H1 (cell line): ENCODE results near the gene NEUROD1. TPM values are rescaled to one million over a fixed set of nuclear protein-coding genes. Genes with fewer than 3 reads are reported as not detected.

Experiments used
- CTCF ChIA-PET: fragments of 300-600 bp; sonication (Branson Sonifier 250); formaldehyde crosslinking; loops from one replicate; lab custom pipeline; 2021; ENCODE audit not compliant: partially characterized antibody; lab: Charles Lee
- POLR2A ChIA-PET: fragments of 300-600 bp; sonication (Branson Sonifier 250); formaldehyde crosslinking; loops from one replicate; lab custom pipeline; 2021; ENCODE audit warnings: inconsistent platforms; ENCODE audit not compliant: partially characterized antibody; lab: Charles Lee
- DNase-seq, 2 experiments: peaks; one replicate each; pipeline versions ENCODE4 v3.0.0 to v3.0.0-alpha.2; 2010 to 2022; ENCODE audit warnings: low spot score in 2 of 2, low read depth in 1 of 2, mixed read lengths in 1 of 2
- FAIRE-seq: peaks from 2 replicates; lab custom pipeline; 2011; peaks lifted over from hg19 to GRCh38; lab: Jason Lieb, UNC
- H2AFZ ChIP-seq: 2 replicates; pipeline ENCODE4 v1.8.1; 2012; ENCODE audit warnings: low read length, inconsistent platforms
- H2AK5ac ChIP-seq: 2 replicates; pipeline ENCODE4 v1.6.1; 2013; ENCODE audit warnings: low read depth, low read length
- H2BK120ac ChIP-seq: replicated peaks from 2 replicates; pipeline ENCODE3; 2013; ENCODE audit warnings: low read depth, low read length, inconsistent platforms
- H2BK12ac ChIP-seq: 2 replicates; pipeline ENCODE4 v1.6.1; 2013; ENCODE audit warnings: low read depth, low read length
- H2BK15ac ChIP-seq: 2 replicates; pipeline ENCODE4 v1.6.1; 2013; ENCODE audit warnings: low read length
- H2BK20ac ChIP-seq: 2 replicates; pipeline ENCODE4 v1.6.1; 2013; ENCODE audit warnings: low read length
- H2BK5ac ChIP-seq: 2 replicates; pipeline ENCODE4 v1.6.1; 2013; ENCODE audit warnings: low read depth, low read length
- H3K14ac ChIP-seq: 2 replicates; pipeline ENCODE4 v1.6.1; 2013; ENCODE audit warnings: inconsistent platforms; ENCODE audit not compliant: insufficient read length
- H3K18ac ChIP-seq: 2 replicates; pipeline ENCODE4 v1.6.1; 2013; ENCODE audit warnings: low read length; ENCODE audit errors: extremely low read depth
- H3K23ac ChIP-seq: 2 replicates; pipeline ENCODE4 v1.6.1; 2013; ENCODE audit warnings: inconsistent platforms; ENCODE audit not compliant: insufficient read length
- H3K23me2 ChIP-seq: 2 replicates; pipeline ENCODE4 v1.6.1; 2013; ENCODE audit warnings: low read depth, low read length
- H3K27ac ChIP-seq: 2 replicates; pipeline ENCODE4 v1.6.1; 2011; ENCODE audit warnings: low read depth, low read length, inconsistent platforms
- H3K27me3 ChIP-seq, 4 experiments: replicated peaks in 1 of 4; 1 replicate in 1 of 4; 2 replicates in 3 of 4; pipeline versions ENCODE4 v1.6.1 to v1.8.1; 2011 to 2013; ENCODE audit warnings: low read length in 3 of 4, mild to moderate bottlenecking in 3 of 4, inconsistent platforms in 2 of 4, mixed read lengths in 2 of 4, moderate library complexity in 1 of 4; ENCODE audit not compliant: control insufficient read depth in 3 of 4, insufficient read depth in 3 of 4; ENCODE audit errors: extremely low read depth in 1 of 4
- H3K36me3 ChIP-seq, 4 experiments: 2 replicates each; pipeline versions ENCODE4 v1.6.1 to v1.8.1; 2011 to 2013; ENCODE audit warnings: mild to moderate bottlenecking in 4 of 4, low read length in 3 of 4, moderate library complexity in 2 of 4, control low read depth in 1 of 4, inconsistent platforms in 1 of 4; ENCODE audit not compliant: insufficient read depth in 4 of 4, control insufficient read depth in 2 of 4
- H3K4ac ChIP-seq: replicated peaks from 2 replicates; pipeline ENCODE3; 2013; ENCODE audit warnings: low read length, low read depth, mixed read lengths, inconsistent platforms; ENCODE audit not compliant: insufficient read length
- H3K4me1 ChIP-seq, 4 experiments: replicated peaks in 1 of 4; 1 replicate in 1 of 4; 2 replicates in 3 of 4; pipeline versions ENCODE4 v1.6.1 to v1.8.1; 2011 to 2013; ENCODE audit warnings: low read length in 3 of 4, inconsistent platforms in 2 of 4, mixed read lengths in 1 of 4; ENCODE audit not compliant: insufficient read depth in 4 of 4, control insufficient read depth in 3 of 4
- H3K4me2 ChIP-seq, 2 experiments: 2 replicates each; pipeline versions ENCODE4 v1.6.1 to v1.8.1; 2011 to 2013; ENCODE audit warnings: low read depth in 2 of 2, low read length in 2 of 2, control low read depth in 1 of 2, inconsistent platforms in 1 of 2, mild to moderate bottlenecking in 1 of 2; ENCODE audit not compliant: insufficient read depth in 1 of 2
- H3K4me3 ChIP-seq, 4 experiments: fragments of 200-600, 300-600 bp in 1 of 4; sonication (generic), shearing (Covaris generic), sonication (Bioruptor Twin) in 1 of 4; 2 replicates each; pipeline versions ENCODE4 v1.5.1 to v1.8.1; 2011 to 2016; ENCODE audit warnings: low read length in 4 of 4, low read depth in 3 of 4, control low read depth in 2 of 4, inconsistent platforms in 2 of 4, mild to moderate bottlenecking in 2 of 4, mixed read lengths in 1 of 4, moderate library complexity in 1 of 4; ENCODE audit not compliant: insufficient read depth in 2 of 4; ENCODE audit errors: extremely low read depth in 1 of 4
- H3K56ac ChIP-seq: replicated peaks from 2 replicates; pipeline ENCODE3; 2013; ENCODE audit warnings: low read depth, mild to moderate bottlenecking, mixed read lengths, low read length, inconsistent platforms; ENCODE audit not compliant: insufficient read length
- H3K79me1 ChIP-seq: 2 replicates; pipeline ENCODE4 v1.6.1; 2013; ENCODE audit warnings: low read depth, low read length, control low read depth
- H3K79me2 ChIP-seq, 2 experiments: 2 replicates each; pipeline versions ENCODE4 v1.6.1 to v1.8.1; 2012 to 2013; ENCODE audit warnings: low read length in 2 of 2, mild to moderate bottlenecking in 2 of 2, inconsistent platforms in 1 of 2; ENCODE audit not compliant: insufficient read depth in 2 of 2, control insufficient read depth in 1 of 2
- H3K9ac ChIP-seq, 4 experiments: replicated peaks in 1 of 4; 1 replicate in 1 of 4; 2 replicates in 3 of 4; pipeline versions ENCODE4 v1.6.1 to v1.8.1; 2011 to 2013; ENCODE audit warnings: low read depth in 3 of 4, low read length in 3 of 4, control low read depth in 2 of 4, mild to moderate bottlenecking in 2 of 4, moderate library complexity in 2 of 4, inconsistent platforms in 1 of 4; ENCODE audit errors: extremely low read depth in 1 of 4
- H3K9me3 ChIP-seq, 2 experiments: 2 replicates each; pipeline versions ENCODE4 v1.6.1 to v1.8.1; 2012 to 2013; ENCODE audit warnings: mild to moderate bottlenecking in 2 of 2, moderate library complexity in 2 of 2, control low read depth in 1 of 2, inconsistent platforms in 1 of 2, low read depth in 1 of 2, low read length in 1 of 2, mixed read lengths in 1 of 2; ENCODE audit not compliant: insufficient read depth in 2 of 2
- H4K20me1 ChIP-seq, 2 experiments: replicated peaks in 1 of 2; 2 replicates each; pipeline versions ENCODE3 to v1.8.1; 2011 to 2013; ENCODE audit warnings: inconsistent platforms in 2 of 2, low read length in 2 of 2, mild to moderate bottlenecking in 1 of 2; ENCODE audit not compliant: insufficient read depth in 2 of 2, control insufficient read depth in 1 of 2
- H4K5ac ChIP-seq: 2 replicates; pipeline ENCODE4 v1.6.1; 2013; ENCODE audit warnings: low read length, low read depth, mixed read lengths, inconsistent platforms; ENCODE audit not compliant: insufficient read length
- H4K8ac ChIP-seq: 2 replicates; pipeline ENCODE4 v1.8.0; 2013; ENCODE audit warnings: mild to moderate bottlenecking, moderate library complexity, low read length, inconsistent platforms; ENCODE audit not compliant: insufficient read depth; ENCODE audit errors: extremely low read depth
- H4K91ac ChIP-seq: replicated peaks from 2 replicates; pipeline ENCODE3; 2013; ENCODE audit warnings: low read length, mixed read lengths, inconsistent platforms; ENCODE audit not compliant: insufficient read length
- BACH1 ChIP-seq: IDR thresholded peaks from 2 replicates; pipeline ENCODE4 v1.6.1; 2012; ENCODE audit warnings: low read length, improper control_type of control experiment
- POU5F1 ChIP-seq: IDR thresholded peaks from 2 replicates; pipeline ENCODE4 v1.6.1; 2011; ENCODE audit warnings: low read depth, mild to moderate bottlenecking, low read length, moderate library complexity
- RAD21 ChIP-seq, 2 experiments: IDR thresholded peaks in 1 of 2; conservative IDR thresholded peaks in 1 of 2; 2 replicates each; pipeline ENCODE4 v1.6.1; 2011; ENCODE audit warnings: low read depth in 2 of 2, low read length in 2 of 2, improper control_type of control experiment in 1 of 2, inconsistent platforms in 1 of 2, mild to moderate bottlenecking in 1 of 2, moderate library complexity in 1 of 2
- RBBP5 ChIP-seq: IDR thresholded peaks from 2 replicates; pipeline ENCODE4 v1.7.1; 2012; ENCODE audit warnings: low read depth, mild to moderate bottlenecking, inconsistent platforms, low read length, moderate library complexity, borderline replicate concordance
- RXRA ChIP-seq: IDR thresholded peaks from 2 replicates; pipeline ENCODE4 v1.6.1; 2011; ENCODE audit warnings: low read depth, mild to moderate bottlenecking, low read length, moderate library complexity; ENCODE audit not compliant: insufficient read depth
- SP2 ChIP-seq: IDR thresholded peaks from 2 replicates; pipeline ENCODE4 v1.6.1; 2012; ENCODE audit warnings: mild to moderate bottlenecking, low read length, inconsistent platforms
- TAF1 ChIP-seq: IDR thresholded peaks from 2 replicates; pipeline ENCODE4 v1.6.1; 2011; ENCODE audit warnings: mild to moderate bottlenecking, low read depth, low read length
- TCF12 ChIP-seq: IDR thresholded peaks from 2 replicates; pipeline ENCODE4 v1.6.1; 2011; ENCODE audit warnings: low read depth, mild to moderate bottlenecking, low read length
- TEAD4 ChIP-seq: IDR thresholded peaks from 2 replicates; pipeline ENCODE4 v1.6.1; 2012; ENCODE audit warnings: low read depth, low read length, inconsistent platforms, mixed read lengths
- ZNF274 ChIP-seq: IDR thresholded peaks from 2 replicates; pipeline ENCODE4 v1.7.0; 2012; ENCODE audit warnings: low read length, borderline replicate concordance; ENCODE audit errors: extremely low read depth
- polyA plus RNA-seq, 7 experiments: library from polyadenylated mRNA; depleted of rRNA in 3 of 7; stranded (reverse) in 5 of 7; unstranded in 2 of 7; fragments of >200 nt in 5 of 7; fragments of 200-250 nt in 2 of 7; gene quantifications; 1 replicate in 5 of 7; 2 replicates in 1 of 7; 4 replicates in 1 of 7; pipeline versions ENCODE4 v1.2.1 to v1.2.3, GENCODE V29; 2011 to 2013; ENCODE audit warnings: missing spikeins in 2 of 7, mixed read lengths in 2 of 7
- total RNA-seq: library from RNA; stranded (reverse); fragmentation: NEBNext Ultra II Directional; extraction: Animal tissue kit (Norgen Biotek cat#: 25700); gene quantifications from 2 replicates; pipeline ENCODE4 v1.2.1, GENCODE V29; 2021
- TF ChIP-seq, protein P1 (sequence below): IDR thresholded peaks from 2 replicates; pipeline ENCODE4 v1.6.1; 2011; ENCODE audit warnings: low read length, improper control_type of control experiment
- TF ChIP-seq, protein P2 (sequence below), 3 experiments: IDR thresholded peaks; 1 replicate in 2 of 3; 2 replicates in 1 of 3; pipeline versions ENCODE4 v1.5.1 to v1.6.1; 2011; ENCODE audit warnings: low read length in 3 of 3, mild to moderate bottlenecking in 3 of 3, inconsistent platforms in 2 of 3, low read depth in 1 of 3, moderate library complexity in 1 of 3; ENCODE audit not compliant: insufficient read depth in 1 of 3; ENCODE audit errors: control extremely low read depth in 1 of 3

Gene NEUROD1
- total and polyA plus RNA-seq, 2 of the 8 experiments (the other 6 are each of a cell fraction or from before 2014, with no cell fraction given): 0.08 TPM; not detected in 1

DNA sequence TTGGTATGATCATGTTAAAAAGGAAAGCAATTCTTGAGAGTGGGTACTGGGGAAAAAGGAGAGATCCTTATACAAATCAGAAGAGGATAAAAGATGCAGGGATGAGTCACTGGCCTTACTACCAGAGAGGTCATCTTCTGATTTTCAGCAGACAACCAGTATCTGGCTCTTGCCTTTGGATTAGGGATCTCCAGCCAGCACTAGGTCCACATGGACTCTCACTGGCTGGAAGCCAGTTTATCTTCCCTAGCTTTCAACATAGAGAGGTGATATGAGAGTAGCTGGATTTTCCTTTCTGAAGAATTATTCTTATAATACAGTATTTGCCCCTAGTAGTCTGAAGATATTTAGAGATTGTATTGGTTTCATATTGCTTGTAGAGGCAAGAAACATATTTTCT is 53.6 kb downstream of the NEUROD1 start:
- no peaks in the 10 kb centered on the region for H3K79me2 ChIP-seq
- no peak overlapping the region for H3K4ac ChIP-seq
- no peak for DNase-seq
- no peak overlapping the region for H2BK5ac ChIP-seq
- no peak overlapping the region for H3K14ac ChIP-seq
- POLR2A ChIA-PET: no interaction called here
- H3K18ac ChIP-seq: no peak overlapping the region
- H4K5ac ChIP-seq: no peak overlapping the region
- no peak overlapping the region for H2BK12ac ChIP-seq
- no peak overlapping the region for H2AFZ ChIP-seq
- no peak overlapping the region for H2AK5ac ChIP-seq
- no peaks in the 10 kb centered on the region for H3K79me1 ChIP-seq
- H3K27me3 ChIP-seq: peaks cover 0 to 2% (median 0%) of the 10 kb centered on the region in 4 experiments; a peak in 1 of 7 replicates
- H3K9ac ChIP-seq: no peak overlapping the region
- H4K8ac ChIP-seq: no peak overlapping the region
- no peak overlapping the region for H4K91ac ChIP-seq
- no peak for FAIRE-seq
- no peaks in the 10 kb centered on the region for H4K20me1 ChIP-seq
- CTCF ChIA-PET: no interaction called here
- no peak overlapping the region for H2BK20ac ChIP-seq
- no peaks in the 10 kb centered on the region for H3K23me2 ChIP-seq
- no peak overlapping the region for H3K4me3 ChIP-seq
- no peaks in the 10 kb centered on the region for H3K4me1 ChIP-seq
- H3K36me3 ChIP-seq: no peaks in the 10 kb centered on the region
- no peak overlapping the region for H3K4me2 ChIP-seq
- H2BK15ac ChIP-seq: no peak overlapping the region
- no peak overlapping the region for H3K56ac ChIP-seq
- no peak overlapping the region for H2BK120ac ChIP-seq
- H3K23ac ChIP-seq: no peak overlapping the region
- H3K27ac ChIP-seq: no peak overlapping the region
- no peaks in the 10 kb centered on the region for H3K9me3 ChIP-seq
- no peak for TF ChIP-seq SP2
- TF ChIP-seq ZNF274: no peak
- TF ChIP-seq TCF12: no peak
- TF ChIP-seq RAD21 (IDR thresholded peaks at IDR 0.05 in 1 of 2, conservative IDR thresholded peaks at IDR 0.05 in 1 of 2; ENCODE audit: low read depth in 2 of 2, low read length in 2 of 2): no peak
- no peak for TF ChIP-seq RXRA
- TF ChIP-seq, protein P1, sequence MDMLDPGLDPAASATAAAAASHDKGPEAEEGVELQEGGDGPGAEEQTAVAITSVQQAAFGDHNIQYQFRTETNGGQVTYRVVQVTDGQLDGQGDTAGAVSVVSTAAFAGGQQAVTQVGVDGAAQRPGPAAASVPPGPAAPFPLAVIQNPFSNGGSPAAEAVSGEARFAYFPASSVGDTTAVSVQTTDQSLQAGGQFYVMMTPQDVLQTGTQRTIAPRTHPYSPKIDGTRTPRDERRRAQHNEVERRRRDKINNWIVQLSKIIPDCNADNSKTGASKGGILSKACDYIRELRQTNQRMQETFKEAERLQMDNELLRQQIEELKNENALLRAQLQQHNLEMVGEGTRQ: no peak
- no peak for TF ChIP-seq TEAD4
- TF ChIP-seq, protein P2, sequence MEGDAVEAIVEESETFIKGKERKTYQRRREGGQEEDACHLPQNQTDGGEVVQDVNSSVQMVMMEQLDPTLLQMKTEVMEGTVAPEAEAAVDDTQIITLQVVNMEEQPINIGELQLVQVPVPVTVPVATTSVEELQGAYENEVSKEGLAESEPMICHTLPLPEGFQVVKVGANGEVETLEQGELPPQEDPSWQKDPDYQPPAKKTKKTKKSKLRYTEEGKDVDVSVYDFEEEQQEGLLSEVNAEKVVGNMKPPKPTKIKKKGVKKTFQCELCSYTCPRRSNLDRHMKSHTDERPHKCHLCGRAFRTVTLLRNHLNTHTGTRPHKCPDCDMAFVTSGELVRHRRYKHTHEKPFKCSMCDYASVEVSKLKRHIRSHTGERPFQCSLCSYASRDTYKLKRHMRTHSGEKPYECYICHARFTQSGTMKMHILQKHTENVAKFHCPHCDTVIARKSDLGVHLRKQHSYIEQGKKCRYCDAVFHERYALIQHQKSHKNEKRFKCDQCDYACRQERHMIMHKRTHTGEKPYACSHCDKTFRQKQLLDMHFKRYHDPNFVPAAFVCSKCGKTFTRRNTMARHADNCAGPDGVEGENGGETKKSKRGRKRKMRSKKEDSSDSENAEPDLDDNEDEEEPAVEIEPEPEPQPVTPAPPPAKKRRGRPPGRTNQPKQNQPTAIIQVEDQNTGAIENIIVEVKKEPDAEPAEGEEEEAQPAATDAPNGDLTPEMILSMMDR (IDR thresholded peaks at IDR 0.05; ENCODE audit: control extremely low read depth in 1 of 3, insufficient read depth in 1 of 3, low read depth in 1 of 3, low read length in 3 of 3): no peak
- no peak for TF ChIP-seq POU5F1
- no peak for TF ChIP-seq TAF1
- no peak for TF ChIP-seq RBBP5
- TF ChIP-seq BACH1: no peak
